ENCODE measurements around the gene KPNB1. TPM values are rescaled to one million over a fixed set of nuclear protein-coding genes. Genes with fewer than 3 reads are reported as not detected.

KPNB1 gene
- total RNA-seq, 2 donors from 2014 or later, result 560 to 601 TPM

DNA sequence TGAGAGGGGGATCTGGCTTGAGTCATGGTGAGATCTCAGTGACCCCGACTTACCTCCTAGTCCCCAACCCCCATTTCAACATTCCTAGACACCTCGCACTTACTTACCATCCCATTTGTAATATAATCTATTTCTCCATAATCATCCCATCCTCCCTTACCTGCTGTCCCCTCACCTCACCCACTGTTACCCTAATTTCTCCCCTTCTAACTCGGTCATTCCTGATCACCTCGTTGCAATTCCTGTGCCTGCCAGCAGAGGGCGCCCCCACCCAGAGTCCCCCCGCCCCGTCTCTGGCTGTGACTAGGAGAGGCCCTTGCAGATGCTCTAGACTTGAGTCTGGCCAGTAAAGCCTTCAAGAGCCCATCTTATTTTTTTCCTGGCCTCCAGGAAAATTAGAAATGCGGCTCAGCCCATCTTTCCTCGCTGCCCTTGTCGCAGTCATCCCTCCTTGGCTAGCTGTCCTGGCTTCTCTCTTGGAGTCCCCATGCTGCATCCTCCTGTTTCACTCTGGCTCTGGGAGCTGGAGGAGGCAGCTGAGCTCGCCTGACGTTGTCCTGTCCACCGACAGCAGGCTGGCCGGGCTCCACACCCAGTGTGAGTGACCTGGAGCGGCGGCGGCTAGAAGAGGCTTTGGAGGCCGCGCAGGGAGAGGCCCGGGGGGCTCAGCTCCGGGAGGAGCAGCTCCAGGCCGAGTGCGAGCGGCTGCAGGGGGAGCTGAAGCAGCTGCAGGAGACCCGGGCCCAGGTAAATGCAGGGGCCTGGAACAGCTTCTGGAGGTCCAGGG lies 49.2 kb downstream of the KPNB1 start:
- no peaks in the 10 kb centered on the region for H3K9me3 Mint-ChIP-seq
- ATAC-seq (peak; percentile 33 to 54), DNase-seq (ENCODE audit: low spot score in 2 of 2) (peak; percentile 75 to 86)
- peaks cover 2 to 6% of the 10 kb centered on the region in 2 donors for H3K36me3 Mint-ChIP-seq
- H3K27ac Mint-ChIP-seq, result peak overlapping the region in 1 of 2 donors; percentile 31

DNA sequence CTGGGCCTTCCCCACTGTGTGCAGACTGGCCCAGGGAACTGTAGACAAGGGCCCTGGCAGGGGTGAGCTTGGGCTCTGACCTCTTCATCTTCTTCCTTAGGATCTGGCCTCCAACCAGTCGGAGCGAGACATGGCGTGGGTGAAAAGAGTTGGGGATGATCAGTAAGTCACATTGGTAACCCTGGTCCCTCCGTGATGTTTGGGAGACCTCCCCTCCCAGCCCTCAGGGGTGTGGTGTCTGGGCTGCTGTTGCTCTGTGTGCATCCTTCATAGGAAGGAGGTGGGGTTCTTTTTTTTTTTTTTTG lies 49.8 kb downstream of the KPNB1 start:
- DNase-seq (ENCODE audit: low spot score in 2 of 2) (no peak), ATAC-seq (no peak)
- H3K27ac Mint-ChIP-seq, result peak overlapping the region in 1 of 2 donors; percentile 31
- peaks cover 7 to 9% of the 10 kb centered on the region in 2 donors for H3K36me3 Mint-ChIP-seq
- H3K9me3 Mint-ChIP-seq, result no peaks in the 10 kb centered on the region

DNA sequence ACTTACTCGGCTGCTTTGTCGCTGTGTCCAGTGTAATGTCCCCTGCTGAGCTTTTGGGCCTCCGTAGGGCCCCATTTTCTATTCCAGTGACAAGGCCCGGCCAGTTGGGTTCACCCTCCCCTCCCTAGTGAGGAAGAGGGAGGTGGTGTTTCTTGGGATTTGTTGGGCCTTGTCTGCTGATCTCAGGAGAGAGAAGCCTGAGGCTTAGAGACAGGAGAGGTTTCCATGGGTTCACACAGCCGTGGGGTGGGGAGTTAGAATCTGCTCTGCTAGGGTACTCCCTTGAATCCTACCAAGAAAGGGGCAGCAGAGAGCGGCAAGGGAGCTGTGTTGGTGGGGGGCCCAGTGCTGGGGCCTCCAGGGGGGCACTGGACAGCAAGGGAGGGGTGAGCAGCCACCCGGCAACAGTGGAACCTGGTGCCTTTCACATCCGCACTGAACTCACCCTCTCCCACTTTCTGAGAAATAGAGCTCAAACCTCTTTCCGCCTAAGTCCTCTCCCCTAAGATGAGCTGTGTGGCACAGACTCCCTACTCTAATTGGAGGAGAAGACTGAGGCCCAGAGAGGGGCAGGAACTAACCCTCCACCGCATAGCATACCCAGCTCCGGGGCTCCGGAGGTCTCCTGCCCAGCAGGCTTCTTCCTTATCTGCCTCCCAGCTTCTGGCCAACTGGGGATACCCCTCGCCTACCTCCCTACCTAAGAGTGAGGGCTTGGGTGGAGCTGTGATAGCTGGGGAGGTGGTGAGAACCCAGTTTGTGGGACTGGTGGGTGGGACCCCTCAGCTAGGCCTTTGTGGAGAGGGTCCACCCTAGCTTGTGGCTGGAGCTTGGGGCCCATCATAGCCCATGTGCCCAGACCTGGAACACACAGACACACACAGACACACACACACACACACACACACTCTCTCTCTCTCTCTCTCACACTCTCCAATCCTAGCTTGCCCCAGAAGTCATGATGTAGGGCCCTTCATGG lies 51.0 kb downstream of the KPNB1 start:
- peak overlapping the region; percentile 67 to 89 for H3K27ac Mint-ChIP-seq
- no peak for DNase-seq (ENCODE audit: low spot score in 2 of 2)
- no peak for ATAC-seq
- peaks cover 16 to 17% of the 10 kb centered on the region in 2 donors for H3K36me3 Mint-ChIP-seq
- H3K9me3 Mint-ChIP-seq, result no peaks in the 10 kb centered on the region

DNA sequence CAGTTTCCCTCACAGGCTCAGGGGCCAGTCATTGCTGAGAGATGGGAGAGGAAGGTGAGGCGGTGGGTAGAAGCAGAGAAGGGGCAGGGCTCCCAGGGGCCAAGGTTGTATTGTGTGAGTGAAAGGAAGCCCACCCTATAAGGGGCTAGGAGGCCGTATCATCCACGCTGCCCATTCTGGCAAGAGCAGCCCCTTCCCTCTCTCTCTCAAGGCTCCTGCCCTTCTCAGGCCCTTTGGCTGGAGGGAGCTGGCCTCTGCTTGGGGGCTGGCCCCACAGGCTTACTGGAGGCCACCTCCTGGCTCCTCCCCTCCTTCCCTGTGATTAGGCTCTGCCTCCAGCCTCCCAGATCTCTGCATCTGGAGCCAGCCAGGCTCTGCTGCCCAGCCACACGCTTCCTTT lies 51.9 kb downstream of the KPNB1 start:
- H3K27ac Mint-ChIP-seq, result peak overlapping the region; percentile 67 to 89
- no peaks in the 10 kb centered on the region for H3K9me3 Mint-ChIP-seq
- DNase-seq (ENCODE audit: low spot score in 2 of 2) (peak in 1 of 2 donors; percentile 44), ATAC-seq (no peak)
- H3K36me3 Mint-ChIP-seq, result peaks cover 16 to 17% of the 10 kb centered on the region in 2 donors

DNA sequence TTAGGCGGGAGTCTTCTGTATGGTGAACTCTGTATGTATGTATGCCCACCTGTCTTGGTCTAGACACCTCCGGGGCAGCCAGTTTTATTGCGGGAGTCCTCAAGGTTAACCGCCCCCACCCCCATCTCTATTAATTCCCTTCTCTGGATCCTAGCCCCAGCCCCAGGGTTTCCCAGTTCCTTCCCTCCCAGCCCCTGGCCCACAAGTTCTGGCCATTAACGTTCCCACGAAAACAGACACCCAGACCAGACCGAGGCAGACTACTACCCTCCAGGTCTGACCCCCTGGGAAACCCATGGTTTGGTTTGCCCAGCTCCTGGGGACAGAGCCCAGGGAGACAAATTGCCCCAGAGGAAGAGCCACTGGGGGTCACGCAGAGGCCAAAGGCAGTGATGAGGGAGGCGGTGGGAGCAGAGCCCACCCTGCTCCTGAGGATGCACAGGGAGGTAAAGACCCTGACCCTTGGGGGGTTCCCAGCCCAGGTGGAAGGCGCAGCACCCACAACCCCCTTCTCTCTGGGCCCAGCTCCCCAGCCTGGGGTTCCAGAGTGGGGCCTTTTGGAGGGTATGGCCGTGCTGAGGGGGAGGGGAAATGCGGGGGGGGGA lies 52.8 kb downstream of the KPNB1 start:
- ATAC-seq (no peak), DNase-seq (ENCODE audit: low spot score in 2 of 2) (peak in 1 of 2 donors; percentile 52)
- Mint-ChIP-seq H3K27ac (peak overlapping the region; percentile 67 to 83), H3K9me3 (no peaks in the 10 kb centered on the region), H3K36me3 (peaks cover 16 to 17% of the 10 kb centered on the region in 2 donors)

DNA sequence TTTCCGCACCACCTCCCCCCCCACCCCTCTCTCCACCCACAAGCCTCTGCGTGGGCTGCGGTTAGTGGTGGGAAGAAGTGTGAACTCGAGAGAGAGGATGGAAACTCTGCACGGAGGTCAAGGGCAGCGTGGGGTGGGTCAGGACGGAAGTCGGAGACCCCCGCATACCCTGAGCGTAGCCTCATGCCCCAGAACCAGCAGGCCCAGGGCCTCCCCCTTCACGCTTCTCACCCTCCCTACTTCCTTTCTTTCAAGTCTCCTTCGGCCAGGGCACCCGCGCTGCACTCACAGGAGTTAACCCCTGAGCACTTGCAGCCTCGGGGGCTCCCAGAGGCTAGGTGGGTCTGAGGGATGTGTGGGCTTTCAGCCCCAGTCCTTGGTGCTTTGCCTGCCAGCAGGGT lies 53.5 kb downstream of the KPNB1 start:
- no peaks in the 10 kb centered on the region for H3K9me3 Mint-ChIP-seq
- peaks cover 16 to 17% of the 10 kb centered on the region in 2 donors for H3K36me3 Mint-ChIP-seq
- ATAC-seq, result peak in 1 of 2 donors; percentile 14
- DNase-seq (ENCODE audit: low spot score in 2 of 2), result peak in 1 of 2 donors; percentile 69
- H3K27ac Mint-ChIP-seq, result peak overlapping the region; percentile 95 to 99

DNA sequence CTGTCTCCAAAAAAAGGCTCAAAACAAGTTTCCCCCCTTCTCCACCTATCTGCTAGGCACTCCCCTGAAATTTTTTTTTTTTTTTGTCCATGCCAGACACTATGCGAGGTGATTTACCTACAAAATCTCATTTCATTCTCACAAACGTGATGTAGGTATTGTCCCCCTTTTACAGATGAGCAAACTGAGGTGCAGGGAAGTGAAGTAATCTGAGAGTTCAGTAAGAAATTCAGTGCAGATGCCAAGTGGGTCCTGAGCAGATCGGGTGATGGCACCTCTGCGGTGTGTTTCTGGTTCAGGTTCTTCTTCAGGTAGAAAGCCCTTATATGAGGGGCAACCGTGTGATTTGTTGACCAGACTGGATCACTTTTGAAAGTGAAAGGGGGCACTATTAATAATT lies 54.0 kb downstream of the KPNB1 start:
- peak overlapping the region; percentile 95 to 99 for H3K27ac Mint-ChIP-seq
- no peak for DNase-seq (ENCODE audit: low spot score in 2 of 2)
- H3K9me3 Mint-ChIP-seq, result no peaks in the 10 kb centered on the region
- peaks cover 16 to 17% of the 10 kb centered on the region in 2 donors for H3K36me3 Mint-ChIP-seq
- ATAC-seq, result peak in 1 of 2 donors; percentile 1

DNA sequence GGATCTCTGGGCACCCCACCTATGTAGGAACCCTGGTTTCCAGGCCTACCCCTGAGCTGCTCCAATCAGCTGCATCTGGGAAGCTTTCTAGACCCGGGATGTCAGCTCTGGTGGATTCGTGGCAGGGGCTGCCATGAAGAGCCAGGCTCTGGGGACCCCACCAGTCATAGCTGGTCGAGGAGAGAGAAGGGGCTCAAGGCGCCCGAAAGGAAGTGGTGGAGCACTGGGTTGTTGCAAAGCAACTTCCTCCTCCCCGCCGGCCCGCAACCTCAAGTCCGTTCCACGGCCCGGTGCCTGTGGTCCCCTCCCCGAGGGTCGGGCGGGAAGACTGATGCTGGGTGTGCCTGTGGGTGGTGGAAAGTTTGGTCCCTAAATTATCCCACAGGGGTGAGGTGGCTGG lies 54.4 kb downstream of the KPNB1 start:
- ATAC-seq, result no peak
- peaks cover 16 to 17% of the 10 kb centered on the region in 2 donors for H3K36me3 Mint-ChIP-seq
- DNase-seq (ENCODE audit: low spot score in 2 of 2), result no peak
- peak overlapping the region; percentile 95 to 99 for H3K27ac Mint-ChIP-seq
- H3K9me3 Mint-ChIP-seq, result no peaks in the 10 kb centered on the region

DNA sequence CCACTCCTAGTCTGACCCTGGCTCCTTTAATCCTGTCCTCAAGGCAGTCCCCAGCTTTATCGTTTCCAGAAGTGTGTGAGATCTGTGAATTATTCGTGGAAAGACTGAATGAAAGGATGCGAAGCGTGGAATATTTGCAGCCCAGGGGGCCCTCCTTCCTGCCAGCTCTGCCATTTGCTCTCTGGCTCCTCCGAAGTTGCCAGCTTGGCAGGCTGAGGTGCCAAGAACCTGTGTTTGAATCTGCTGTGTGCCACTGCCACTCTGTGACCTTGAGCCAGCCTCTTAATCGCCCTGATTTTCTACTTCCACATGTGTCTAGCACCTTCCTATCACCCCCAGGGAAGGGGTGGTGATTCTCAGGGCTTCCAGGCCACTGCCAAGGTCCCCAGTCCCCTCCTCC lies 55.0 kb downstream of the KPNB1 start:
- DNase-seq (ENCODE audit: low spot score in 2 of 2) (no peak), ATAC-seq (no peak)
- H3K27ac Mint-ChIP-seq, result peak overlapping the region; percentile 95 to 99
- H3K36me3 Mint-ChIP-seq, result peaks cover 16 to 17% of the 10 kb centered on the region in 2 donors
- no peaks in the 10 kb centered on the region for H3K9me3 Mint-ChIP-seq

DNA sequence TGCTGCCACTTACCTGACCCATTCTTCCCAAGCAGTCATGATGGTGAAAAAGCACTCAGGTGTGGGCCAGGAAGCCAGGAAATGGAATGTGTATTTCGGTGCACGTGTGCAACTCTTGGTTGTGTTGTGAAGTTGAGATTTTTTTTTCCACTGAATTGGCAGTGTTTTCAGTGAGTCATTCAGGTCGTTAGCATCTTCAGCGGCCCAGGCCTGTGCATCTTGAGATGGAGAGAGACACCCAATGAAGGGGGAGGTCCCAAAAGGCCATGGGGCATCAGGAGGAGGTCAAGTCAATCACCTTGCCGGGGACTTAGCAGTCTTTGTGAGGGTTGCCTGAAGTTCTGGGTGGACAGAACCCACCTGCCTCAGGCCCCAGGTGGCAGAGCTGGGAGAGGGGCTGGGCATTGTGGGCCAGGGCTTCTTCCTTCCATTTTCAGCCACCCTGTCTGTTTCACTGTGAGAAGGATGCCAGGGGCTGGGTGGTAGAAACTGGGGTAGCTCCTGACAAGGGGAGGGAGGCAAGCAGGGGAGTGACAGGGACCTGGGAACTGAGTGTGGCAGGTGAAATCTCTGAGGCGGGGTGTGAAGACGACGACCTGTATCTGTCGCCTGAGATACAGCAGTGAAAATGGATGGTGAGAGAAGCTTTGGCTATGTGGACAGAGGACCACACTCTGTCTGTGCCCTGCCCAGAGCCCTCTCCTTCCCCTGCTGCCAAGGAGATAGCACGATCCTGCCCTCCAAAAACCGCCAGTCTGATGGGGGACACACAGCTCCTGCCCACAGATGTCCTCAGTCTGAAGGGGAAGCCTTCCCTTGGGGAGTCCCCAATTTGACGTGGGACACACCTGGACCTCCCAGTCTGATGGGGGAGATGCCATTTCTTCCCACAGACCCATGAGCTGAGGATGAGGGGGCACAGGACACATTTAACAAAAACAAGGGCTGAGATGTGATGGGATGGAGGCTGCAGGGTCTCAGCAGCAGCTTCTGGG lies 56.1 kb downstream of the KPNB1 start:
- peak; percentile 62 to 69 for ATAC-seq

DNA sequence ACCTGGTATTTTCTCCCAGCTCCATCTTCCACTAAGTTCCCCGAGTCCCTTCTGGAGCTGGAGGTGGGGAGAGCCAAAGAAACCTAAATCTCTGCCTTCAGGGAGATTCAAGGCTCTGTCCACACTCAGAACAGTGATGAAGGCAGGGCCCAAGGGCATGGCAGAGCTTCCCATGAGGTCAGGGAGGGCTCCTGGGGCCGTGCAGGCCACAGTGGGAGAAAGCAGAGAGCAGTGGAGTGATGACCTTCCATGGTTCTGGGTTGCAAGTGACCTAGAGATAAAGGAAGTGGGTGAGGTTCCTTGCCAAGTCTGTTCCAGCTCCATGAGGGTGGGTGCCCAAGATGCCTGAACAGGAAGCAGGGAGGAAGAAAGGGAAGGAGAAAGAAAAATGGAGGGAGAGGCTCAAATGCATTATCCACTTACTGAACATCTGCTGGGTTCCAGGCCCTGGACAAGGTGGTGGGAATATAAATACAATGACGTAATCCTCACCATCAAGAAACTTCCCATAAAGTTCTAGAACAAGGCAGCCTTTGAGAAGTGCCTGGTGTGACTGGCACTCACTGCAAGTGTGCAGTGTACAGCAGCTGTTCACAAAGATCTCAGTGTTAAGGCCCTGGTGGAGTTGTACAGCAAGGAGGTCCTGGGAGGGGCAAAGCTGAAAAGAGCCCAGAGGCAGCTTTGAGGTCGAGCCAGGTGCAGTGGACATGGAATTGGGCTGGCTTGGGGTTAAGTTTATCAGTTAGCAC lies 57.5 kb downstream of the KPNB1 start:
- Mint-ChIP-seq H3K27ac (peak overlapping the region; percentile 95 to 99), H3K36me3 (peaks cover 16 to 27% of the 10 kb centered on the region in 2 donors), H3K9me3 (no peaks in the 10 kb centered on the region)
- ATAC-seq, result no peak
- no peak for DNase-seq (ENCODE audit: low spot score in 2 of 2)

More for the DNA sequence above, 56.1 kb downstream of the KPNB1 start:
- peak overlapping the region; percentile 95 to 99 for H3K27ac Mint-ChIP-seq
- H3K9me3 Mint-ChIP-seq, result no peaks in the 10 kb centered on the region
- DNase-seq (ENCODE audit: low spot score in 2 of 2), result peak; percentile 59 to 79
- peaks cover 16 to 25% of the 10 kb centered on the region in 2 donors for H3K36me3 Mint-ChIP-seq

DNA sequence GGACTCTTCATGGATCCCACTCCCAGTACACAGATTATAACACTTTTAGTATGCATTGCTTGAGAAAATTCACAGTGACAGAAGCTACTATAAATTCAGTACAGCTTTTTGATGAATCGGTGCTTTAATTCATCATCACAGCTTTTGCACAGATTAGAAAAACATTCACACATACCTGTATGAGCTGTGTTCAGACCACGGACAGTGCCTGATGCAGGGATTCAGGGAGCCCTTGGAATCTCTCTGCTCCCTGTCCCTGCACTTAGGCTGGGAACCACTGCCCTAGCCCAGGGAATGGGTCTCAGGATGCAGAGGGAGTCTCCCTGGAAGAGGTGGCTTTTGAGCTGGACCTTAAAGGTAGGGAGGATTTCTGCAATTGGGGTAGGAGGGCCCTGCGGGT lies 58.2 kb downstream of the KPNB1 start:
- Mint-ChIP-seq H3K27ac (no peak overlapping the region), H3K36me3 (peaks cover 16 to 27% of the 10 kb centered on the region in 2 donors), H3K9me3 (no peaks in the 10 kb centered on the region)
- ATAC-seq, result no peak
- no peak for DNase-seq (ENCODE audit: low spot score in 2 of 2)

DNA sequence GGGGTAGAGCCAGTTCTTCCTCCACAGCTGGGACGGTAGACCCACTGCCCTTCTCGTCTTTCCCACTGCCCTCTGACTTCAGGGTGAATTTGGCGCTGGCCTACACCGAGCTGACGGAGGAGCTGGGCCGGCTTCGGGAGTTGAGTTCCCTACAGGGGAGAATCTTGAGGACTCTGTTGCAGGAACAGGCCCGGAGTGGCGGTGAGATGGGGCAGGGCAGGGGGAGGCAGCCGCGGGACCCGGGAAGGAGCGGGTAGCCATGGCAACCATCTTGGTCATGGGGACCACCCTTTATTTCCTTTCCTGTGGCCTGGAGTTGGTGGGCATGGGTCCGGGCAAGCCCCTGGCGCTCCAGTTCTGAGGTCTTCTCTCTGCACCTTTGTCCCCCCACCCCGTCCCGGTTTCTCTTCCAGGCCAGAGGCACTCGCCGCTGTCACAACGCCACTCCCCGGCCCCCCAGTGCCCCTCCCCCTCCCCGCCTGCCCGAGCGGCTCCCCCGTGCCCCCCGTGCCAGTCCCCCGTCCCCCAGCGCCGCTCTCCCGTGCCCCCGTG lies 58.7 kb downstream of the KPNB1 start:
- no peak overlapping the region for H3K27ac Mint-ChIP-seq
- H3K36me3 Mint-ChIP-seq, result peaks cover 16 to 26% of the 10 kb centered on the region in 2 donors
- H3K9me3 Mint-ChIP-seq, result no peaks in the 10 kb centered on the region
- ATAC-seq (no peak), DNase-seq (ENCODE audit: low spot score in 2 of 2) (no peak)

DNA sequence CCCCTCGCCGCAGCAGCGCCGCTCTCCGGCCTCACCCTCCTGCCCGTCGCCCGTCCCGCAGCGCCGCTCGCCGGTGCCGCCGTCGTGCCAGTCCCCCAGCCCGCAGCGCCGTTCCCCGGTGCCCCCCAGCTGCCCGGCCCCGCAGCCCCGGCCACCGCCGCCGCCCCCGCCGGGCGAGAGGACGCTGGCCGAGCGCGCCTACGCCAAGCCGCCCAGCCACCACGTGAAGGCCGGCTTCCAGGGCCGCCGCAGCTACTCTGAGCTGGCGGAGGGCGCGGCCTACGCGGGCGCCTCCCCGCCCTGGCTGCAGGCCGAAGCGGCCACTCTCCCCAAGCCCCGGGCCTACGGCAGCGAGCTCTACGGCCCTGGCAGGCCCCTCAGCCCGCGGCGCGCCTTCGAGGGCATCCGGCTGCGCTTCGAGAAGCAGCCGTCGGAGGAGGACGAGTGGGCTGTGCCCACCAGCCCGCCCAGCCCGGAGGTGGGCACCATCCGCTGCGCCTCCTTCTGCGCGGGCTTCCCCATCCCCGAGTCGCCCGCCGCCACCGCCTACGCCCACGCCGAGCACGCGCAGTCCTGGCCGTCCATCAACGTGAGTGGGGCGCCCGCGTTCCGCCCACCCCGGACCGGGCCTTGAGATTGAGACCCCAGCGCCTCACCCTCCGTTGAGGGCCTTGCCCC lies 59.3 kb downstream of the KPNB1 start:
- Mint-ChIP-seq H3K9me3 (no peaks in the 10 kb centered on the region), H3K36me3 (peaks cover 14 to 20% of the 10 kb centered on the region in 2 donors)
- ATAC-seq, result no peak

More for the DNA sequence above, 59.3 kb downstream of the KPNB1 start:
- no peak for DNase-seq (ENCODE audit: low spot score in 2 of 2)
- H3K27ac Mint-ChIP-seq, result no peak overlapping the region

All from activated naive CD4-positive, alpha-beta T cell treated with anti-CD3 and anti-CD28 coated beads, Interleukin-2, amount 50 U/mL, for 72 hours (primary cell).